Activated CD4-positive, alpha-beta memory T cell treated with anti-CD3 and anti-CD28 coated beads, Interleukin-2, amount 10 ng/mL, durations not matched to agents 7 days and 5 days (primary cell): ENCODE results near the gene DAGLA. TPM values are rescaled to one million over a fixed set of nuclear protein-coding genes. Genes with fewer than 3 reads are reported as not detected.

Source experiments
- CTCF ChIA-PET: fragments of 350-600 bp; sonication (Branson Sonifier 250); formaldehyde crosslinking; loops from one replicate; lab custom pipeline; 2021; ENCODE audit warnings: antibody characterized with exemption, inconsistent platforms; lab: Charles Lee
- POLR2A ChIA-PET: fragments of 350-600 bp; sonication (Branson Sonifier 250); formaldehyde crosslinking; loops from one replicate; lab custom pipeline; 2021; ENCODE audit warnings: antibody characterized with exemption; lab: Charles Lee
- DNase-seq: peaks from one replicate; pipeline ENCODE4 v3.0.0-alpha.2; 2020
- H3K27ac Mint-ChIP-seq: one replicate; pipeline ENCODE4 v1.8.0; 2021; ENCODE audit warnings: mild to moderate bottlenecking, mixed read lengths
- H3K27me3 Mint-ChIP-seq: one replicate; pipeline ENCODE4 v1.8.0; 2021; ENCODE audit warnings: mixed read lengths
- H3K36me3 Mint-ChIP-seq: one replicate; pipeline ENCODE4 v1.8.0; 2021; ENCODE audit warnings: low read depth, mixed read lengths
- H3K4me1 Mint-ChIP-seq: one replicate; pipeline ENCODE4 v1.8.0; 2021; ENCODE audit warnings: mixed read lengths
- H3K4me3 Mint-ChIP-seq: one replicate; pipeline ENCODE4 v1.8.0; 2021; ENCODE audit warnings: mild to moderate bottlenecking, mixed read lengths
- H3K9me3 Mint-ChIP-seq: one replicate; pipeline ENCODE4 v1.8.0; 2021; ENCODE audit warnings: mixed read lengths
- total RNA-seq, 2 experiments: library from RNA; stranded (reverse); gene quantifications; one replicate each; pipeline ENCODE4 v1.2.3, GENCODE V29; 2021

Gene DAGLA
- total RNA-seq, 2 experiments from 2014 or later, result 0.10 to 0.13 TPM

- no peaks in the 10 kb centered on the region for H3K4me1 Mint-ChIP-seq
- no peak overlapping the region for H3K4me3 Mint-ChIP-seq
- ChIA-PET POLR2A (interaction anchor here (1.0 kb wide), 1 partner anchor 20 kb away, joined by 3 read pairs; no protein-coding TSS in a partner anchor), CTCF (interaction anchor here (1.2 kb wide), 1 partner anchor 11 kb away, joined by 6 read pairs; no protein-coding TSS in a partner anchor)
- no peaks in the 10 kb centered on the region for H3K36me3 Mint-ChIP-seq
- H3K27me3 Mint-ChIP-seq, result no peaks in the 10 kb centered on the region
- H3K9me3 Mint-ChIP-seq, result no peaks in the 10 kb centered on the region
- no peak overlapping the region for H3K27ac Mint-ChIP-seq
- DNase-seq, result no peak
These were observed 64.0 kb downstream of the DAGLA start for GRCh38 chr11:61744181-61744580.

GRCh38 chr11:61744609-61745156 is 64.5 kb downstream of the DAGLA start:
- Mint-ChIP-seq H3K4me3 (no peak overlapping the region), H3K4me1 (no peaks in the 10 kb centered on the region), H3K27me3 (peaks cover 5% of the 10 kb centered on the region), H3K9me3 (no peaks in the 10 kb centered on the region), H3K27ac (no peak overlapping the region), H3K36me3 (no peaks in the 10 kb centered on the region)
- ChIA-PET CTCF (interaction anchor here (1.2 kb wide), 1 partner anchor 11 kb away, joined by 6 read pairs; no protein-coding TSS in a partner anchor), POLR2A (interaction anchor here (1.0 kb wide), 1 partner anchor 20 kb away, joined by 3 read pairs; no protein-coding TSS in a partner anchor)
- DNase-seq, result no peak

- Mint-ChIP-seq H3K4me1 (no peaks in the 10 kb centered on the region), H3K27me3 (peaks cover 8% of the 10 kb centered on the region), H3K9me3 (no peaks in the 10 kb centered on the region), H3K36me3 (no peaks in the 10 kb centered on the region), H3K27ac (no peak overlapping the region), H3K4me3 (no peak overlapping the region)
- ChIA-PET CTCF (interaction anchor here (1.0 to 2.7 kb wide), 4 partner anchors 12 to 47 kb away, joined by 3 to 13 read pairs (median 8); partner anchors contain the start of genes FEN1 and TMEM258), POLR2A (no interaction called here)
- DNase-seq, result no peak
These were observed 65.7 kb downstream of the DAGLA start for GRCh38 chr11:61745781-61746441.

- Mint-ChIP-seq H3K4me1 (no peaks in the 10 kb centered on the region), H3K27ac (no peak overlapping the region), H3K36me3 (no peaks in the 10 kb centered on the region), H3K4me3 (no peak overlapping the region), H3K27me3 (peaks cover 14% of the 10 kb centered on the region), H3K9me3 (no peaks in the 10 kb centered on the region)
- no peak for DNase-seq
- CTCF ChIA-PET, result interaction anchor here (0.8 to 2.7 kb wide), 9 partner anchors 10 to 361 kb away, joined by 3 to 13 read pairs (median 6); partner anchors contain the start of genes FEN1 and TMEM258
- POLR2A ChIA-PET, result no interaction called here
These were observed 66.4 kb downstream of the DAGLA start for GRCh38 chr11:61746442-61747191.

- Mint-ChIP-seq H3K9me3 (no peaks in the 10 kb centered on the region), H3K4me1 (peaks cover 2% of the 10 kb centered on the region), H3K27ac (no peak overlapping the region), H3K36me3 (no peaks in the 10 kb centered on the region), H3K4me3 (no peak overlapping the region), H3K27me3 (peaks cover 19% of the 10 kb centered on the region)
- ChIA-PET POLR2A (no interaction called here), CTCF (interaction anchor here (0.6 to 2.7 kb wide), 17 partner anchors 11 to 576 kb away, joined by 3 to 13 read pairs (median 5); partner anchors contain the start of genes FEN1 and TMEM258)
- peak; percentile 63 for DNase-seq
These were observed 67.2 kb downstream of the DAGLA start for GRCh38 chr11:61747192-61747966.

- Mint-ChIP-seq H3K4me3 (no peak overlapping the region), H3K27ac (no peak overlapping the region), H3K27me3 (peaks cover 20% of the 10 kb centered on the region), H3K36me3 (no peaks in the 10 kb centered on the region), H3K9me3 (no peaks in the 10 kb centered on the region), H3K4me1 (peaks cover 3% of the 10 kb centered on the region)
- ChIA-PET POLR2A (no interaction called here), CTCF (interaction anchor here (0.8 to 2.7 kb wide), 15 partner anchors 10 to 360 kb away, joined by 3 to 13 read pairs (median 5); partner anchors contain the start of genes FEN1 and TMEM258)
- DNase-seq, result no peak
These were observed 67.7 kb downstream of the DAGLA start for GRCh38 chr11:61747967-61748285.

- DNase-seq, result no peak
- Mint-ChIP-seq H3K27ac (no peak overlapping the region), H3K4me3 (no peak overlapping the region), H3K9me3 (no peaks in the 10 kb centered on the region), H3K27me3 (peaks cover 31% of the 10 kb centered on the region), H3K4me1 (peaks cover 8% of the 10 kb centered on the region), H3K36me3 (no peaks in the 10 kb centered on the region)
- CTCF ChIA-PET, result interaction anchor here (0.9 to 1.9 kb wide), 6 partner anchors 16 to 333 kb away, joined by 3 to 9 read pairs (median 4); no protein-coding TSS in a partner anchor
- POLR2A ChIA-PET, result no interaction called here
These were observed 69.5 kb downstream of the DAGLA start for GRCh38 chr11:61749591-61750217.

- ChIA-PET POLR2A (no interaction called here), CTCF (interaction anchor here (1.1 to 2.0 kb wide), 2 partner anchors 17 to 25 kb away, joined by 5 to 8 read pairs; no protein-coding TSS in a partner anchor)
- H3K9me3 Mint-ChIP-seq, result no peaks in the 10 kb centered on the region
- peaks cover 31% of the 10 kb centered on the region for H3K27me3 Mint-ChIP-seq
- H3K36me3 Mint-ChIP-seq, result no peaks in the 10 kb centered on the region
- H3K27ac Mint-ChIP-seq, result no peak overlapping the region
- no peak overlapping the region for H3K4me3 Mint-ChIP-seq
- no peak for DNase-seq
- H3K4me1 Mint-ChIP-seq, result peaks cover 13% of the 10 kb centered on the region
These were observed 70.6 kb downstream of the DAGLA start for GRCh38 chr11:61750631-61751273.

- Mint-ChIP-seq H3K27me3 (peaks cover 31% of the 10 kb centered on the region), H3K4me1 (peaks cover 19% of the 10 kb centered on the region), H3K4me3 (no peak overlapping the region), H3K27ac (no peak overlapping the region), H3K36me3 (no peaks in the 10 kb centered on the region), H3K9me3 (no peaks in the 10 kb centered on the region)
- CTCF ChIA-PET, result interaction anchor here (1.1 to 2.0 kb wide), 2 partner anchors 18 to 24 kb away, joined by 3 to 8 read pairs; no protein-coding TSS in a partner anchor
- no peak for DNase-seq
- POLR2A ChIA-PET, result no interaction called here
These were observed 71.2 kb downstream of the DAGLA start for GRCh38 chr11:61751384-61751783.

- H3K27me3 Mint-ChIP-seq, result peaks cover 31% of the 10 kb centered on the region
- peaks cover 28% of the 10 kb centered on the region for H3K4me1 Mint-ChIP-seq
- H3K36me3 Mint-ChIP-seq, result no peaks in the 10 kb centered on the region
- DNase-seq, result peak; percentile 73
- POLR2A ChIA-PET, result no interaction called here
- peak within 1 kb of the TSS; percentile 64 for H3K4me3 Mint-ChIP-seq
- H3K9me3 Mint-ChIP-seq, result no peaks in the 10 kb centered on the region
- no peak within 1 kb of the TSS for H3K27ac Mint-ChIP-seq
- CTCF ChIA-PET, result interaction anchor here (1.1 to 2.0 kb wide), 3 partner anchors 19 to 36 kb away, joined by 3 to 8 read pairs (median 5); no protein-coding TSS in a partner anchor
These were observed 72.1 kb downstream of the DAGLA start, which contains the start of gene MYRF for GRCh38 chr11:61752117-61752924. Gene MYRF, plus strand, starts transcription at chr11:61752636. Its CDS starts 109 bp downstream, at chr11:61752745.
